IPS-15b (cell line): ENCODE data around the gene TMEM63A.
"Not testable (repeated sequence)": the region's sequence is repeated elsewhere in the genome, so short reads cannot be mapped to it uniquely, and the experiment has no call there.

Experiments used
- H3K27me3 ChIP-seq: one replicate; pipeline ENCODE4 v1.6.1; 2013; ENCODE audit warnings: low read length; ENCODE audit not compliant: control insufficient read depth, insufficient read depth
- H3K36me3 ChIP-seq: one replicate; pipeline ENCODE4 v1.6.1; 2013; ENCODE audit warnings: low read length; ENCODE audit not compliant: control insufficient read depth, insufficient read depth
- H3K4me1 ChIP-seq: one replicate; pipeline ENCODE4 v1.6.1; 2013; ENCODE audit warnings: mild to moderate bottlenecking, low read length; ENCODE audit not compliant: control insufficient read depth, insufficient read depth
- H3K4me3 ChIP-seq: one replicate; pipeline ENCODE4 v1.5.1; 2013; ENCODE audit warnings: low read depth, low read length
- H3K9ac ChIP-seq: one replicate; pipeline ENCODE4 v1.6.1; 2013; ENCODE audit warnings: low read depth, mild to moderate bottlenecking, low read length
- H3K9me3 ChIP-seq: one replicate; pipeline ENCODE4 v1.6.1; 2013; ENCODE audit warnings: mild to moderate bottlenecking, low read length; ENCODE audit not compliant: control insufficient read depth, insufficient read depth

Gene TMEM63A

DNA sequence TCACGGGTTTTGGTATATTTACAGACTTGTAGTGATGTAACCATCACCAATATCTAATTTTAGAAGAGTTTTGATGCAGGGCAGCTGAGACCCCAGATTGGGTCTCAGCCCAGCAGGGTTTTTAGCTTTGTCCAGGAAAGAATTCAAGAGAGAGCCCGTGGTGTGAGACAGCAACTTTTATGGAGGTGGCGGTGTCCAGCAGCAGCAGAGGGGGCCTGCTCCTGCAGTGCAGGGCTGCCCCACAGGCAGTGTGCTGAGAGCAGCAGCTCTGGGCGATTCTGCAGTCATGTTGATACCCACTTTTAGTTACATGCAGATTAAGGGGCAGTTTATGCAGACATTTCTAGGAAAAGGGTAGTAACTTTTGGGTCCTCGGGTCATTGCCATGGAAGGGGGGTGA is 74.0 kb downstream of the TMEM63A start:
- Histone ChIP-seq H3K36me3 (peaks cover 7% of the 10 kb centered on the region), H3K4me1 (peaks cover 5% of the 10 kb centered on the region), H3K9ac (no peak overlapping the region), H3K27me3 (peaks cover 7% of the 10 kb centered on the region), H3K9me3 (no peaks in the 10 kb centered on the region), H3K4me3 (no peak overlapping the region)

DNA sequence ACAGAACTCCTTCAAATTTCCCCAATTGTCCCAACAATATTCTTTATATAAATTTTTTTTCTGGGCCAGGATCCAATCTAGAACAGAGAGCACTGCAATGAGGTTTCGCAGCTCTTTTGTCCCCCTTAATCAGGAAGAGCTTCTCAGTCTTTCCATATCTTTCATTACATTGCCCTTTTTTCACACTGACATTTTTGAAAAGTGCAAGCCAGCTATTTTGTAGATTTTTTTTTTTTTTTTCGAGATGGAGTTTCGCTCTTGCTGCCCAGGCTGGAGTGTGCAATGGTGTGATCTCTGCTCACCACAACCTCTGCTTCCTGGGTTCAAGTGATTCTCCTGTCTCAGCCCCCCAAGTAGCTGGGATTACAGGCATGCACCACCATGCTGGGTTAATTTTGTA is 75.4 kb downstream of the TMEM63A start:
- not testable (repeated sequence) for H3K4me3 ChIP-seq, H3K4me1 ChIP-seq, H3K9ac ChIP-seq, H3K36me3 ChIP-seq, H3K27me3 ChIP-seq, H3K9me3 ChIP-seq

DNA sequence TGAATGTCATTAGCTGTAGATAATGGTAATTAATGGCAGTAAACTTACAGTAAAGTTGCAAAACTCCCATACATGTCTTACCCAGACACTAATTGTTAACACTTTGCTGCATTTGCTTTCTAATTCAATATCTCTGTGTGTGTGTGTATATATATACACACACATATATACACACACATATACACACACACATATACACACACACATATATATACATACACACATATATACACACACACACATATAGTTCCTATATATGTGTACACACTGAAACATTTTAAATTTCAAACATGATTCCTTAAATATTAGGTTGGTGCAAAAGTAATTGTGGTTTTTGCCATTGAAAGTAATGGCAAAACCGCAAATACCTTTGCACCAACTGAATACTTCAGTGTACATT is 75.9 kb downstream of the TMEM63A start:
- no peak overlapping the region for H3K9ac ChIP-seq
- H3K9me3 ChIP-seq: no peaks in the 10 kb centered on the region
- H3K4me1 ChIP-seq: peaks cover 1% of the 10 kb centered on the region
- peaks cover 7% of the 10 kb centered on the region for H3K27me3 ChIP-seq
- no peaks in the 10 kb centered on the region for H3K36me3 ChIP-seq
- H3K4me3 ChIP-seq: no peak overlapping the region

DNA sequence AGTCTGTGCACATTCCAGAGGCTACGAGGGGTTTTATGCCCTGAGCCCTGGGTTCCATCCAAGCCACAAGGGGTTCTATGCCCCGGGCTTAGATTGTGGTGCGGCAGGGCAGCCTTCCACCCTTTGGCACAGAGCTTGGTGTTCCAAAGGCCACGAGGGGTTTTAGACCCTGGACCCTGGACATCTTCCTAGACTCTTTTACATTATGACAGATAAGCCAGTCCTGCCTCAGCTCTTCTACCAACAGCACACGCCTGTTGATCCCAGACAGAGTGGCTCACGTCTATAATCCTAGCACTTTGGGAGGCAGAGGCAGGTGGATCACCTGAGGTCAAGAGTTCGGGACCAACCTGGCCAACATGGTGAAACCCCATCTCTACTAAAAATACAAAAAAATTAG is 81.0 kb downstream of the TMEM63A start:
- not testable (repeated sequence) for H3K4me3 ChIP-seq, H3K36me3 ChIP-seq, H3K27me3 ChIP-seq, H3K4me1 ChIP-seq, H3K9ac ChIP-seq, H3K9me3 ChIP-seq

DNA sequence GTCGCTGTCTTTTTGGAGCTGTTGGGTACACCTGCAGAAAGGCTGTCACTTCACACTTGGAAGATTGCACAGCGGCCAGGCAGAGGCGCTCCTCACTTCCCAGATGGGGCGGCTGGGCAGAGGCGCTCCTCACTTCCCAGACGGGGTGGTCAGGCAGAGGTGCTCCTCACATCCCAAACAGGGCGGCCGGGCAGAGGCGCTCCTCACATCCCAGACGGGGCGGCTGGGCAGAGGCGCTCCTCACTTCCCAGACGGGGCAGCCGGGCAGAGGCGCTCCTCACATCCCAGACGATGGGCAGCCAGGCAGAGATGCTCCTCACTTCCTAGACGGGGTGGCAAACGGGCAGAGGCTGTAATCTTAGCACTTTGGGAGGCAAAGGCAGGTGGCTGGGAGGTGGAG is 86.1 kb downstream of the TMEM63A start:
- H3K9me3 ChIP-seq, H3K4me1 ChIP-seq, H3K36me3 ChIP-seq, H3K4me3 ChIP-seq, H3K27me3 ChIP-seq, H3K9ac ChIP-seq: not testable (repeated sequence)
